ENCODE results near the gene PTPN23. TPM values are rescaled to one million over a fixed set of nuclear protein-coding genes. Genes with fewer than 3 reads are reported as not detected.

Gene PTPN23
- total and polyA plus RNA-seq, 2 of the 13 experiments (the other 11 are each of a cell fraction or from before 2014, with no cell fraction given): 2.3 to 3.7 TPM

DNA sequence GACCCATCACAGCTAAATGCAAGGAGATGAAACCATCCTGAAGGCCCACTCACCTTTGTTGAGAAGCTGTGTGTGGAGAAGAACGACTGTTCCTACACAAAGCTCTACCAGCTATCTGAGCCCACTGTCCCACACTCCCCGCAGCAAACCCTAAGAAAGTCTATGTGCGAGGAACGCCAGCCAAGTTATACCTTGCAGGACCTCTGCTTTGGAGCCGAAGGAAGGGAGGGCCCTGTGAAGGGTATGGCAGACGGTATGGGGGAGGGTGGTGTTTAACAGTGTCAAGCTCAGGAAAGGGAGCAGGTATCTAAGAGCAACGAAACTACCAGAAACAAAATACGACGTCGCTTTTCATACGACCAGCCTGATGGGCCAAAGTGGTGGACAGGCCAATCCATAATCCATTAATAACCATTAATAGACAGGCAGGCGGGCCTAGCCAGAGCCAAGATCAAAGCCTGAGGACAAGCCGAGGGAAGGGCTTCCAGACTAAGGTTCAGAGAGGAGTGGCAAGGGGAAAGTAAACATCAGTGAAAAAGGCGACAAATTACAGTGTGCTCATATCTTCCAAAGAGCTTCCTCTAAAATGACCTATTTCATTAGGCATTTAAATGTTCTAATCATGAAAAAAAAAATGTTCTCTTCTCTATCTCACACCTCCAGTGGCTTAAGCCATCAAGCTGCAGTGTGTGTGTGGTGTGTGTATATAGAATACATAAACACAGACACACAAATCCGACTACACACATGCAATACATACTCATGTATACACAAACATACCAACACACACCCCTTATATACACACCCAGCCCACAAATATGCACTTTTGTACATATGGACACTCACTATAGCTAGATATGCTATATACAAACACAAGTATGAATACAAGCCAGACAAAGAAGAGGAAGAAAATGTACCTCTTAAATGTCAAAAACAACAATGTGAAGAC lies 43.9 kb downstream of the PTPN23 start (continued):
- TF ChIP-seq, protein P1, sequence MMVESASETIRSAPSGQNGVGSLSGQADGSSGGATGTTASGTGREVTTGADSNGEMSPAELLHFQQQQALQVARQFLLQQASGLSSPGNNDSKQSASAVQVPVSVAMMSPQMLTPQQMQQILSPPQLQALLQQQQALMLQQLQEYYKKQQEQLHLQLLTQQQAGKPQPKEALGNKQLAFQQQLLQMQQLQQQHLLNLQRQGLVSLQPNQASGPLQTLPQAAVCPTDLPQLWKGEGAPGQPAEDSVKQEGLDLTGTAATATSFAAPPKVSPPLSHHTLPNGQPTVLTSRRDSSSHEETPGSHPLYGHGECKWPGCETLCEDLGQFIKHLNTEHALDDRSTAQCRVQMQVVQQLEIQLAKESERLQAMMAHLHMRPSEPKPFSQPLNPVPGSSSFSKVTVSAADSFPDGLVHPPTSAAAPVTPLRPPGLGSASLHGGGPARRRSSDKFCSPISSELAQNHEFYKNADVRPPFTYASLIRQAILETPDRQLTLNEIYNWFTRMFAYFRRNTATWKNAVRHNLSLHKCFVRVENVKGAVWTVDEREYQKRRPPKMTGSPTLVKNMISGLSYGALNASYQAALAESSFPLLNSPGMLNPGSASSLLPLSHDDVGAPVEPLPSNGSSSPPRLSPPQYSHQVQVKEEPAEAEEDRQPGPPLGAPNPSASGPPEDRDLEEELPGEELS (CRISPR knock-in tag; IDR thresholded peaks at IDR 0.05): peak; percentile 82
- no peak for TF ChIP-seq PTBP1 (IDR thresholded peaks at IDR 0.05; ENCODE audit: low read depth, low read length, poor library complexity, severe bottlenecking)
- no peak for TF ChIP-seq ZNF691 (CRISPR knock-in tag; IDR thresholded peaks at IDR 0.05; ENCODE audit: borderline replicate concordance, low read depth)
- no peak for TF ChIP-seq ZNF562 (CRISPR knock-in tag; IDR thresholded peaks at IDR 0.05; ENCODE audit: borderline replicate concordance)
- peak; percentile 16; the same call in 1 of the 2 replicates for TF ChIP-seq FOXK2 (IDR thresholded peaks at IDR 0.05)
- TF ChIP-seq, protein P2, sequence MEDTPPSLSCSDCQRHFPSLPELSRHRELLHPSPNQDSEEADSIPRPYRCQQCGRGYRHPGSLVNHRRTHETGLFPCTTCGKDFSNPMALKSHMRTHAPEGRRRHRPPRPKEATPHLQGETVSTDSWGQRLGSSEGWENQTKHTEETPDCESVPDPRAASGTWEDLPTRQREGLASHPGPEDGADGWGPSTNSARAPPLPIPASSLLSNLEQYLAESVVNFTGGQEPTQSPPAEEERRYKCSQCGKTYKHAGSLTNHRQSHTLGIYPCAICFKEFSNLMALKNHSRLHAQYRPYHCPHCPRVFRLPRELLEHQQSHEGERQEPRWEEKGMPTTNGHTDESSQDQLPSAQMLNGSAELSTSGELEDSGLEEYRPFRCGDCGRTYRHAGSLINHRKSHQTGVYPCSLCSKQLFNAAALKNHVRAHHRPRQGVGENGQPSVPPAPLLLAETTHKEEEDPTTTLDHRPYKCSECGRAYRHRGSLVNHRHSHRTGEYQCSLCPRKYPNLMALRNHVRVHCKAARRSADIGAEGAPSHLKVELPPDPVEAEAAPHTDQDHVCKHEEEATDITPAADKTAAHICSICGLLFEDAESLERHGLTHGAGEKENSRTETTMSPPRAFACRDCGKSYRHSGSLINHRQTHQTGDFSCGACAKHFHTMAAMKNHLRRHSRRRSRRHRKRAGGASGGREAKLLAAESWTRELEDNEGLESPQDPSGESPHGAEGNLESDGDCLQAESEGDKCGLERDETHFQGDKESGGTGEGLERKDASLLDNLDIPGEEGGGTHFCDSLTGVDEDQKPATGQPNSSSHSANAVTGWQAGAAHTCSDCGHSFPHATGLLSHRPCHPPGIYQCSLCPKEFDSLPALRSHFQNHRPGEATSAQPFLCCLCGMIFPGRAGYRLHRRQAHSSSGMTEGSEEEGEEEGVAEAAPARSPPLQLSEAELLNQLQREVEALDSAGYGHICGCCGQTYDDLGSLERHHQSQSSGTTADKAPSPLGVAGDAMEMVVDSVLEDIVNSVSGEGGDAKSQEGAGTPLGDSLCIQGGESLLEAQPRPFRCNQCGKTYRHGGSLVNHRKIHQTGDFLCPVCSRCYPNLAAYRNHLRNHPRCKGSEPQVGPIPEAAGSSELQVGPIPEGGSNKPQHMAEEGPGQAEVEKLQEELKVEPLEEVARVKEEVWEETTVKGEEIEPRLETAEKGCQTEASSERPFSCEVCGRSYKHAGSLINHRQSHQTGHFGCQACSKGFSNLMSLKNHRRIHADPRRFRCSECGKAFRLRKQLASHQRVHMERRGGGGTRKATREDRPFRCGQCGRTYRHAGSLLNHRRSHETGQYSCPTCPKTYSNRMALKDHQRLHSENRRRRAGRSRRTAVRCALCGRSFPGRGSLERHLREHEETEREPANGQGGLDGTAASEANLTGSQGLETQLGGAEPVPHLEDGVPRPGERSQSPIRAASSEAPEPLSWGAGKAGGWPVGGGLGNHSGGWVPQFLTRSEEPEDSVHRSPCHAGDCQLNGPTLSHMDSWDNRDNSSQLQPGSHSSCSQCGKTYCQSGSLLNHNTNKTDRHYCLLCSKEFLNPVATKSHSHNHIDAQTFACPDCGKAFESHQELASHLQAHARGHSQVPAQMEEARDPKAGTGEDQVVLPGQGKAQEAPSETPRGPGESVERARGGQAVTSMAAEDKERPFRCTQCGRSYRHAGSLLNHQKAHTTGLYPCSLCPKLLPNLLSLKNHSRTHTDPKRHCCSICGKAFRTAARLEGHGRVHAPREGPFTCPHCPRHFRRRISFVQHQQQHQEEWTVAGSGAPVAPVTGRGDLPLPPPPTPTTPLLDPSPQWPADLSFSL (CRISPR knock-in tag; IDR thresholded peaks at IDR 0.05): peak; percentile 92
- TF ChIP-seq ZMYM3 (CRISPR knock-in tag; IDR thresholded peaks at IDR 0.05): peak; percentile 25; the same call in 1 of the 2 replicates
- TF ChIP-seq IKZF1 (IDR thresholded peaks at IDR 0.05): no peak
- TF ChIP-seq U2AF2 (IDR thresholded peaks at IDR 0.05; ENCODE audit: low read depth, low read length): no peak
- peak; percentile 18; the same call in 1 of the 2 replicates for TF ChIP-seq HIC2 (CRISPR knock-in tag; IDR thresholded peaks at IDR 0.05; ENCODE audit: low read depth)
- TF ChIP-seq ZNF703 (CRISPR knock-in tag; IDR thresholded peaks at IDR 0.05; ENCODE audit: borderline replicate concordance): no peak
- 0 out of 2 replicates have a peak, but pooled peaks have one; percentile 26 for TF ChIP-seq ZKSCAN8 (CRISPR knock-in tag; IDR thresholded peaks at IDR 0.05; ENCODE audit: borderline replicate concordance)
- TF ChIP-seq, protein P3, sequence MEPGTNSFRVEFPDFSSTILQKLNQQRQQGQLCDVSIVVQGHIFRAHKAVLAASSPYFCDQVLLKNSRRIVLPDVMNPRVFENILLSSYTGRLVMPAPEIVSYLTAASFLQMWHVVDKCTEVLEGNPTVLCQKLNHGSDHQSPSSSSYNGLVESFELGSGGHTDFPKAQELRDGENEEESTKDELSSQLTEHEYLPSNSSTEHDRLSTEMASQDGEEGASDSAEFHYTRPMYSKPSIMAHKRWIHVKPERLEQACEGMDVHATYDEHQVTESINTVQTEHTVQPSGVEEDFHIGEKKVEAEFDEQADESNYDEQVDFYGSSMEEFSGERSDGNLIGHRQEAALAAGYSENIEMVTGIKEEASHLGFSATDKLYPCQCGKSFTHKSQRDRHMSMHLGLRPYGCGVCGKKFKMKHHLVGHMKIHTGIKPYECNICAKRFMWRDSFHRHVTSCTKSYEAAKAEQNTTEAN (CRISPR knock-in tag; conservative IDR thresholded peaks at IDR 0.05): 0 out of 2 replicates have a peak, but pooled peaks have one; percentile 62
- peak; percentile 52; the same call in 1 of the 2 replicates for TF ChIP-seq MIXL1 (CRISPR knock-in tag; IDR thresholded peaks at IDR 0.05)
- TF ChIP-seq HOXA5 (CRISPR knock-in tag; IDR thresholded peaks at IDR 0.05): peak; percentile 74; the same call in 1 of the 2 replicates
- TF ChIP-seq ZNF205 (CRISPR knock-in tag; IDR thresholded peaks at IDR 0.05): no peak

Measured in HepG2 (cell line).